SU-DHL-6 (cell line): ENCODE data around the gene GBA2.

Experiments used
- EZH2phosphoT487 ChIP-seq: fragments of 200-600 bp; sonication (generic), shearing (Covaris generic); conservative IDR thresholded peaks from 2 replicates; pipeline ENCODE4 v1.6.1; 2018; ENCODE audit warnings: mild to moderate bottlenecking, antibody characterized with exemption, low read length, moderate library complexity, mixed read lengths
- TF ChIP-seq, protein P1 (sequence below): fragments of 200-600 bp; sonication (generic); IDR thresholded peaks from one replicate; pipeline ENCODE4 v1.5.1; 2017; ENCODE audit warnings: antibody characterized with exemption, mild to moderate bottlenecking, low read length, moderate library complexity; ENCODE audit not compliant: insufficient read depth, poor library complexity, severe bottlenecking

DNA sequence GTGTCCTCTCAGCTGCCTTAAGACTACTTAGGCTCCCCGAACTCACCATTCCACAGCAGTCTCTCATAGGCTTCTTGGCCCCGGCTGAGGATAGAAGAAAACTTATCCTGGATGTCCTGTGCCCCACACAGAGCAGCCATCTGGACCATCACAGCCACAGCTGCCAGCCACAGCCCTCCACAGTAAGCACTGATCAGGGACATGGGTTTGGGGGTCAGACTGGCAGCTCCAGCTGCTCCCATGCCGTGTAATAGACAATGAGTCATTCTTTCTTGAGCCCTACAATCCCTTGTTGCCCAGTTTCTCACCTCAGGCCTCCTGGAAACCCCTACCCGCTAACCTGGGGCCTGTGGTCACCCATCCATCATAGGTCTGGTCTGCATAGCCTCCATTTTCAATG lies 10.8 kb downstream of the GBA2 start:
- TF ChIP-seq, protein P1, sequence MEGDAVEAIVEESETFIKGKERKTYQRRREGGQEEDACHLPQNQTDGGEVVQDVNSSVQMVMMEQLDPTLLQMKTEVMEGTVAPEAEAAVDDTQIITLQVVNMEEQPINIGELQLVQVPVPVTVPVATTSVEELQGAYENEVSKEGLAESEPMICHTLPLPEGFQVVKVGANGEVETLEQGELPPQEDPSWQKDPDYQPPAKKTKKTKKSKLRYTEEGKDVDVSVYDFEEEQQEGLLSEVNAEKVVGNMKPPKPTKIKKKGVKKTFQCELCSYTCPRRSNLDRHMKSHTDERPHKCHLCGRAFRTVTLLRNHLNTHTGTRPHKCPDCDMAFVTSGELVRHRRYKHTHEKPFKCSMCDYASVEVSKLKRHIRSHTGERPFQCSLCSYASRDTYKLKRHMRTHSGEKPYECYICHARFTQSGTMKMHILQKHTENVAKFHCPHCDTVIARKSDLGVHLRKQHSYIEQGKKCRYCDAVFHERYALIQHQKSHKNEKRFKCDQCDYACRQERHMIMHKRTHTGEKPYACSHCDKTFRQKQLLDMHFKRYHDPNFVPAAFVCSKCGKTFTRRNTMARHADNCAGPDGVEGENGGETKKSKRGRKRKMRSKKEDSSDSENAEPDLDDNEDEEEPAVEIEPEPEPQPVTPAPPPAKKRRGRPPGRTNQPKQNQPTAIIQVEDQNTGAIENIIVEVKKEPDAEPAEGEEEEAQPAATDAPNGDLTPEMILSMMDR, result no peak
- TF ChIP-seq EZH2phosphoT487, result no peak
